OCI-LY7 (cell line): Measurements from ENCODE around the gene PRAMEF17.
"Not testable (repeated sequence)": the region's sequence is repeated elsewhere in the genome, so short reads cannot be mapped to it uniquely, and the experiment has no call there.

Source experiments
- CTCF ChIP-seq: fragments of 200-600 bp; sonication (generic); conservative IDR thresholded peaks from 2 replicates; pipeline ENCODE4 v1.5.1; 2014; ENCODE audit warnings: mild to moderate bottlenecking, antibody characterized with exemption, low read length, moderate library complexity, mixed read lengths
- EZH2phosphoT487 ChIP-seq: fragments of 200-600 bp; sonication (generic); IDR thresholded peaks from 2 replicates; pipeline ENCODE4 v1.6.1; 2018; ENCODE audit warnings: low read depth, borderline replicate concordance, mild to moderate bottlenecking, mixed run types, antibody characterized with exemption, low read length, moderate library complexity, mixed read lengths

- not testable (repeated sequence) for TF ChIP-seq CTCF, EZH2phosphoT487
Observed at GRCh38 chr1:13362364-13362763, 27.1 kb upstream of the PRAMEF17 start.
